NCI-H2081 treated with DMSO at 0.1 percent for 48 hours (cell line): ENCODE data around the gene LENG8.

Experiments used
- DNase-seq: peaks from one replicate; lab custom pipeline; 2025; lab: John Stamatoyannopoulos, UW

The LENG8 gene

DNA sequence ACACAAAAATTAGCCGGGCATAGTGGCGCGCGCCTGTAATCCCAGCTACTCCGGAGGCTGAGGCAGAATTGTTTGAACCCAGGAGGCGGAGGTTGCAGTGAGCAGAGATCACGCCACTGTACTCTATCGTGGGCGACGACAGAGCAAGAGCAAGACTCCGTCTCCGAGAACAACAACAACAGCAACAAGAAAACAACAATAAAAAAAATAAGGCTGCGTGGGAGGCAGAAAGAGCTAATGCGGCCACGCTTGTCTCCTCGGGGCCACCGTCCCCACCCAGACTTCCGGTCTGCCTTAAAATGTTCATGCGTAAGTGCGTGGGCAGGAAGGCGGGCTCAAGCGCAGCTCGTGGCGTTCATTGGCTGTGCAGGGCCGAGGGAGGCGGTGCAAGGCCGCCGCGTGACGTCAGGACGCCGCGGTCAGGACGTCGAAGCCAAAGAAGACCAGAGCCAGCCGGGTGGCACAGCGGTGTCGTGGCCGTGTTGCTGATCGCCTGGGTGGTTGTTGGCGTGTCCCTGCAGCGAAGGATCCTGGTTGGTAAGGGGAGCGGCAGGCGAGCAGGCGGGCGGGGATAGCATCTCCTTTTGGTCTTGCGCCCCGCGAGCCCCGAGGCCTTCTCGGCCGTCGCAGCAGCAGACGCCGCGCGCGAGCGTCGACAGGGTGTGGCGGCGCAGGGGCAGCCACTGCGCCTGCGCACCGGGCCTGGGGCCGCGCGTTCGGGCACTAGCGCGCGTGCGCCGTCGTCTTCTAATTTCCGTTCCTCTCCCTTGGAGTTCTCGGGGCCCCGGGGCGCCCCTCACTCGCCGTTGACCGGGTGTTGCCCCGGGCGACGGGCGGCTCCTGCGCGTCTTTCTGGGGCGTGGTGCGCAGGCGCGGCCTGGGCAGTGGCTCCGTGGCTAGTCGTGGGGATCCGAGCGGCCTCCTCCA is at the start of gene LENG8:
LENG8 (plus strand) TSS at position 426 of the 927 bp plus-strand sequence. CDS start 2,146 bp downstream, outside the sequence.
- DNase-seq, result peak; percentile 85

DNA sequence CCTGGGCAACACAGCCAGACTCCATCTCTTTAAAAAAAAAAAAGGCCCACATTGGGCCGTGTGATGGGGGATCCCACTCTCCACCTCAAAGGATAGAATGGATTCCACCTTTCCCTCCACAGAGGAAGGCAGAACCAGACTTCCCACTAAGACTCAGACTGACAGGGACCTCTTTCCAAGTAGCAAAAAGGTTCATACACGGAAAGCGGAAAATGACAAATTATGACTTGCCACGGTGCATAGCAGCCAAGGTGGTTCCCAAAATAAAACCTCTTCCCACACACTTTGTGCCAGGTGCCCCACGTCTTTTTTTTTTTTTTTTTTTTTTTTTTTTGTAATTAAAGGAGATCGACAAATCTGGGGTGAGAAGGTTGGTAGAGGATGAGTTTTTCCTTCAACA is 48.1 kb upstream of the LENG8 start:
- no peak for DNase-seq

DNA sequence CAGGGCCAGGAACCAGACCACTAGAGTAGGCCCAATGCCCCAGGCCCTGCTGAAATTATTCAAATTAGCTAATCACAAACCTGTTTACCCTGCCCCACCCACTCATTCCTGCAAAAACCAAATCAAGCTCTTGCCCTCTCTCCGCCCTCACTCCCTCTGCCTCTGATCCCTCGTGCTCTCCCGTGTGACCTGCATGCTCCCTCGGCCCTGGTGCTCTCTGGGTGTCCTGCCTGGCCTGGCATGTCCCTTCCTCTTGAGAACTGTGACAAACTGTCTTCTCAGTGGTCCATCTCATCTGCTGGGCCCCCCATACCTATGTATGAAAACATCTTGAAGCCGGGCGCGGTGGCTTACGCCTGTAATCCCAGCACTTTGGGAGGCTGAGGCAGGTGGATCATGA is 45.9 kb upstream of the LENG8 start:
- no peak for DNase-seq

DNA sequence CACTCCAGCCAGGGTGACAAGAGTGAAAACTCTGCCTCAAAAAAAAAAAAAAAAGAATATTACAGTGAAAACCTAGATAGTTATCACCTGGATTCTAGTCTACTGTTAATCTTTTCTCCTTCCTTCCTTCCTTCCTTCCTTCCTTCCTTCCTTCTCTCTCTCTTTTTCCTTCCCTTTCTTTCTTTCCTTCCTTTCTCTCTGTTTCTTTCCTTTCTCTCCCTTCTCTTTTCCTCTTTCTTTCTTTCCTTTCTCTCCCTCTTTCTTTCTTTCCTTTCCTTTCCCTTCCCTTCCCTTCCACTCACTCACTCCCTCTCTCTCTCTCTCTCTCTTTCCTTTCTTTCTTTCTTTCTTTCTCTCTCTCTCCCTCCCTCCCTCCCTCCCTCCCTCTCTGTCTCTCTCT is 43.4 kb upstream of the LENG8 start:
- no peak for DNase-seq

DNA sequence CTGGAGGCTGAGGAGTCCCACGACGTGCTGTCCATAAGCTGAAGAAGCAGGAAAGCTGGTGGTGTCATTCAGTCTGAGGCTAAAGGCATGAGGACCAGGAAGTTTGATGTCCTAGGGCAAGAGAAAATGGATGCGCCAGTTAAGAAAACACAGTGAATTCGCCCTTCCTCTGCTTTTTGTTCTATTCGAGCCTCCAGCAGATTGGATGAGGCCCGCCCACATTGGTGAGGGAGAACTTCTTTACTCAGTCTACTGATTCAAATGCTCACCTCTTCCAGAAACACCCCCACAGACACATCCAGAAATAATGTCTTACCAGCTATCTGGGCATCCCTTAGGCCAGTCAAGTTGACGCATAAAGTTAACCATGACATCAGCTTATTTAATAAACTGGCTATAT is 41.2 kb upstream of the LENG8 start:
- DNase-seq, result no peak

DNA sequence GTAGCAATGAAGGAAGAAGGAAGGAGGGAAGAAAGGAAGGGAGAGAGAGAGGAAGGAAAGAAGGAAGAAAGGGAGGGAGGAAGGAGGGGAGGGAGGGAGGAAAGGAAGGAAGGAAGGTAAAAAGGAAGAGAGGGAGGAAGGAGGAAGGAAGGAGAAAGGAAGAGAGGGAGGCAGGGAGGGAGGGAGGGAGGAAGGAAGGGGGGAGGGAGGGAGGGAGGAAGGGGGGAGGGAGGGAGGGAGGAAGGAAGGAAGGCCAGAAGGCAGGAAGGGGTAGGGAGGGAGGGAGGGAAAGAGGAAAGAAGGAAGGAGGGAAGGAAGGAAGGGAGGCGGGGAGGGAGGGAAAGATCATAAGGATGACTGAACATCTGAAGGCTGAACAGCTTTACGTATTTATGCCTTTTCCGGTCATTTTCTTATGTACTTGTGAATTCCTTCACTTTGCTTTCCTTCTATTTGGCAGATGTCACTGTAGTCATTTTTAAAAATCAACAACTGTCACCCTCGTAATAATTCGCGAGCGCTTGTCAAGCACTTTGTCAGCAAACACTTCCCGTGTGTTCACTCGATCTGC is 40.5 kb upstream of the LENG8 start:
- no peak for DNase-seq

DNA sequence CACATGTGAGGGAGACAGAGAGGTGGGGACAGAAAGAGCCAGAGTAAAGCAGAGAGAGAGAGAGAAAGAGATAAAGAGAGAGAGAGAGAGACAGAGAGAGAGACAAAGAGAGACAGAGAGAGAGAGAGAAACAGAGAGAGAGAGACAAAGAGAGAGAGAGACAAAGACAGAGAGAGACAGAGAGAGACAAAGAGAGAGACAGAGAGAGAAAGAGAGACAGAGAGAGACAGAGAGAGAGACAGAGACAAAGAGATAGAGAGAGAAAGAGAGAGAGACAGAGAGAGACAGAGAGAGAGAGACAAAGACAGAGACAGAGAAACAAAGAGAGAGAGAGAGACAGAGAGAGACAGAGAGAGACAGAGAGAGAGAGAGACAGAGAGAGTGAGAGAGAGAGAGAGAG is 38.0 kb upstream of the LENG8 start:
- no peak for DNase-seq

DNA sequence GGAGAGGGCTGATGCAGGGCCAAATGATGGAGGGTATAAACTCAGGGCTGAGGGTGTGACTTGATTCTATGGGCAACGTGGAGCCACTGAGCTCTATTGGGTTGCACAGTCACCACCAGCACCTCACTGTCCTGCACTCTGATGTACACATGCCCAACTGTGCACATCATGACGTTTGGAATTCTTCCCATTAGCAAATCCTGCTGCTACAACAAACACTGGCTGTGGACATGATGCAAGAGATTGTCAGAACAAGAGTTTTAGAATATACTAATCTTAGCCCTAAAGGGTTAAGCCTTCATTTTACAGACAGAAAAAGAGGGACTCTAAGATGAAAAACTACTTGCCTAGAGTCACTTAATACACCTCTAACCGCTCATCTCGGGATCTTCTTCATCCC is 36.1 kb upstream of the LENG8 start:
- DNase-seq, result no peak

DNA sequence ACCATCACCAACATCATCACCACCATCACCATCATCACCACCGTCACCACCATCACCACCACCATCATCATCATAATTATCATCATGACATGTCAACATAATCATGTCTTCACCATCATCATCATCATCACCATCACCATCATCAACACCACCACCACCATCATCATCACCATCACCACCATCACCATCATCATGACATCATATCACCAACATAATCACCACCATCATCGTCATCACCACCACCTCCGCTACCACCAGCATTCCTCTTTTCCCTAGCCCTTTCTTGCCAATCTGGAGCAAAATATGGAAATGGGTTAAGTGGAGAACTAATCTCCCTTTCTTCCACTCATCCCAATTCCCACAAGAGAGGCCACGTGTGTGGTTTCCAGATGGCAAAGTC is 34.8 kb upstream of the LENG8 start:
- DNase-seq, result no peak

DNA sequence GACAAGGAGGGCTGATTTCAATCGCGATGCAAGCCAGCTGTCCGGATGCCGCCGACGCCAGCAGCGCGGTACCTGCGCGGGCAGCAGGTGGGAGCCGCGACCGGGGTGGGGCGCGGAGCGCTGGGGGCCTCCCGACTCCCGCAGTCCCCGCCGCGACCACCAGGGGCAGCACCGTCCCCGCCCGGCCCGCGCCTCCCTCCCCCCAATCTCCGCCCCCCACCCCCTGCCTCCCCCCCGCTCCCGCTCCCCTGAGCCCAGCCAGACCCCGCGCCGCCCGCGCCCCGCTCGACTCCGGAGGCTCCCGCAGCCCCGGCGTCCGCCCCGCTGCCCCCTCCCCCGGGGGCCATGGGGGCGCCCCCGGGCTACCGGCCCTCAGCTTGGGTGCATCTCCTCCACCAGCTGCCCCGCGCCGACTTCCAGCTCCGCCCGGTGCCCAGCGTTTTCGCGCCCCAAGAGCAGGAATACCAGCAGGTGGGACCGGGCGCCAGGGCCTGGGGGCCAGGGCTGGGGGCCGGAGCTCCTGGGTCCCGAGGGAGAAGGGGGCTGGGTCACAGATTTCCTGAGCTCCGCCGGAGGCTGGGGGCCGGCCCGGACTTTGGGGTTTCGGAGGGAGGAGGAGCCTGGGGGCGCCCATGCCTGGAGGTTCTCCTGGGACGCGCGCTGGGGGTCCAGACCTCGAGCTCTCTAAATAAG is 33.6 kb upstream of the LENG8 start, which contains the start of gene TTYH1:
TTYH1 (plus strand) TSS at position 257 of the 693 bp plus-strand sequence; CDS start at position 346, 89 bp downstream.
- no peak for DNase-seq

DNA sequence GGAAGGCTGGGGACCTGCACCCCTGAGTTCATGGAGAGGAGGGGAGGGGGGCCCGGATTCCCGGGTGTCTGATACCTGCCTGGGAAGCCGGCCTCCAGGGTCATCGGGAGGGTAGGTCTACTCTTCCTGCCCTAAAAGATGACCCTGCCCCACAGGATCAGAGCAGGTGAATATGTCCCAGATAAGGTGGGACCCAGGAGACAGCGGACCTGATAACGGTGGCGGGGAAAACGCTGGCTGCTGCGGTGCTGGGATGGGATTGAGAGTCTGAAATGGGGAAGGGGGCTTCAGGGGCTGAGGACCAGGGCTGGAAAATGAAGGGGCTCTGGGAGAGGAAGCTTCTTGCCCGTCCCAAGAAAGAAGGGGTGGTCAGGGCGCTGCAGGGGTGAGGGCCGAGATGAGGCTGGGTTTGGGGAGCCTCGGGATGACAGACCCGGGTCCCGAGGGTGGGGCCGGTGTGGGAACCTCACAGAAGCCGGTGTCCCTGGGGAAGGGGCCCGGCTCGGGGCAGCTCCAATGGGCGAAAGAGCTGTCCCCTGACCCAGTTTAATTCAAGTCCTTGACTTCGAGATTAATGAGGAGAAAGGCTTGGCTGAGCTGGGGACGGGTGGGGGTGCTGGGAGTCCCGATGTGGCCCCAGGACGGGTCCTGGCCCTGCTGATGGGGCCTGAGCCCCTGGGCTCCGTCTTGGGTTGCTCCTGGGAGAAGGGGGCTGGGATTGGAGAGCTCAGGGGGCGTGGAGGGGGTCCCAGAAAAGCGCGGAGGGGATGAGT is 32.9 kb upstream of the LENG8 start:
- no peak for DNase-seq

DNA sequence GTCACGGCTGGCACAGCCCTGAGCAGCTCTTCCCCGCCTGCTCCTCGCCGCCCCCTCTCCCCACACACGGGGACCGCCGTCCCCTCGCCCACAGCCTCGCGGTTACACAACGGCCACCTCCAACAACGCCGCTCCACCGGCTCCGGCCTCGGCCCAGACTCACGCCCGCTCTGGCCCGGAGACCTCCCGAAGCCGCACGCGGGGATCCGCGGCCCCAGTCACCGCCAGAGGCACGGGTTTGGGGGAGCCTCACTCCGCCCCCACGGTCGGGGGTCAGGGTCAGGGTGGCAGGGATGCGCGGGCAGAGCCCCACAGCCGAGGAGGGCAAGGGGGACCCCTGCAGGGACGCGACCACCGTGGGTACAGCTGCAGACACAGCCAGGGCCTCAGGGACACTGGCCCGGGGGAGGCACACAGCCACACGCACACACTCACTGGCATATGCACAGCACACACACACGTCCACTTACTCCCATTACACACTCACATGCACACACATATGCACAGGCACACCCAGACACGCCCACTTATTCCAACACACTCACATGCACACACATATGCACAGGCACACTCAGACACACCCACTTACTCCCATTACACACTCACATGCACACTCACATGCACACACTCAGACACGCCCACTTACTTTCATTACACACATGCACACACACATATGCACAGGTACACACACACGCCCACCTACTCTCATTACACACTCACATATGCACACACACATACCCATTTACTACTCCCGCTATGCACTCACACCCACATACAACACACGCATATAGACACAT is 32.1 kb upstream of the LENG8 start:
- no peak for DNase-seq

DNA sequence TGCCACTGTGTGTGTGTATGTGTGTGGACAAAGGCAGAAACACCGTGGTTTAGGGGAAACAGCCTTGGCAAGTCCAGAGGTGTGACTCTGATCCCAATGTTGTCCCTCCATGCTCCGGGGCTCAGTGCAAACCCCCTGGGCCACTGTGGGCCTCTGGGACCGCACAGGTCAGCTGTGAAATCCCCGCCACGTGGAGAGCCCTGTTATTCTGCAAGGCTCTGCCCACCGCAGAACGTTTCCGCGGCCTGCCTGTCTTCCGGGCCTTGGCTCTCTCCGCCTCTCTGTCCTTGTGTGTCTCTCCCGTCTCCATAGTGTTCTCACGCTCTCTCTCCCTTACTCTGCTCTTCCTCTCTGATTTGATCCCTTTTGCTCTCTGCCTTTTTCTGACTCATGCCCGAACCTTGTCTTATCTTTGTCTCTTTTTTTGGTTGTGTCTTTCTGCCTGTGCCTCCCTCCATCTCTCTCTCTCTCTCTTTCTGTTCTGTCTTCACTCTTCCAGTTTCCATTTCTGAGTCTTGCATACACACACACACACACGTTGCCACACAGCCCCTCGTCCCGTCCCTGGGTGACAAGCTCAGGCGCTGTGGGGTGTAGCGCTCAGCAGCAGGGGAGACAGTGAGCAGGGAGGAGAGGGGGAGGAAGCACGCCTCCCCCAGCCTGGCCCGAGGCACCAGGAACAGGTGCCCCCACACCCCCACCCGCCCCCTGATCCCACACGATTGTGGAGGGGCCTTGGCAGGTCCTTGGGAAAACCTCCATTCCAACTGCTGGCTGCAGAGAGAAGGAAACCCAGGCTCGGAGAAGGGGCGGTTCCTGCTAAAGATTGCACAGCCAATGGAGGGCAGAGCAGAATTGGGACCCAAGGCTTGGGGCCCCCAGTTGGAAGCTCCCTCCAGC is 30.7 kb upstream of the LENG8 start:
- DNase-seq, result no peak

DNA sequence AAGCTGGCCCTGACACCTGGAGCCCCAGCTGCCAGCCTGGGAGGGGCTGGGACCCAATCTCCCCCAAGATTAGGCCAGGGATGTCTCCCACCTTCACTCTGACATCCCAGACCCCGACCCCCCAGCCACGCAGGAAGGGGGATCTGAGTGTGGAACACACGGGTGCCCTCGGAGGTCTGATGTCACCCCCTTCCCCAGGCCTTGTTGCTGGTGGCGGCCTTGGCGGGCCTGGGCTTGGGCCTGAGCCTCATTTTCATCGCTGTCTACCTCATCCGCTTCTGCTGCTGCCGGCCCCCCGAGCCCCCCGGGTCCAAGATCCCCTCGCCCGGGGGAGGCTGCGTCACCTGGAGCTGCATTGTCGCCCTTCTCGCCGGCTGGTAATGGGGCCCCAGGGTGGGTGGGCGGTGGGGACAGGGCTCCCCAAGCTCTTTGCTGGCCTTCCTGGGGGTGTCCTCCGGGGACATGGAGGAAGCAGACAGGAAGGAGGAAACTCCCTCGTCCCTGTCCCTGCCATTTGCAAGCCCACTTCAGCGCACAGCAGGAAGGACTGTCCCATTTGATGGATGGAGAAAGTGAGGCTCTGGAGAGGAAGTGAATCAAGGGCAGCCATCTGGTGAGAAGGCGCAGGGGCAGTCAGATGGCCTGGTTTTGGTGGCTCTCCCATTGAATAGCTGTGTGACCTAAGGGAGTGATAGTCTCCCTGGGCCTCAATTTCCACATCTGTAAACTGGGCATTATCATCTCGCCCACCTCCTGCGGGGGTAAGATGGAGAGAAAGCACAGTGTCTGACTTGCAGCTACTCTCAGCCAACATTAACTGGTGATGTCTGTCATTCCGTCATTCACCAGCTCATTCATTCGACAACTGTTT is 29.8 kb upstream of the LENG8 start:
- DNase-seq, result no peak

DNA sequence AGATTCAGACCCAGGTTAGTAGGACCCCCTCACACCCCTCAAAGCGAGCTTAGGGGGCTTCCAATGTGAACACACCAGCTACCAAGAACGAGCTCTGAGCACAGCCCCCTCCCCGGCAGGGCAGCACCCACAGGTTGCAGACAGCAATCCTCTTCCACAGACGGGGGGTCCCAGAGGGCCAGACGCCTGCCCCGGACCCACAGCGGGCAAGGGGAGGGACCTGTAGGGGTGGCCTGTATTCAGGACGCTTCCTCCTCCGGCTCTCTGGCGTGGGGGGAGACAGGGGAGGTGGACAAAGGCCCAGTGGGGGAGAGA is 29.0 kb upstream of the LENG8 start:
- no peak for DNase-seq

DNA sequence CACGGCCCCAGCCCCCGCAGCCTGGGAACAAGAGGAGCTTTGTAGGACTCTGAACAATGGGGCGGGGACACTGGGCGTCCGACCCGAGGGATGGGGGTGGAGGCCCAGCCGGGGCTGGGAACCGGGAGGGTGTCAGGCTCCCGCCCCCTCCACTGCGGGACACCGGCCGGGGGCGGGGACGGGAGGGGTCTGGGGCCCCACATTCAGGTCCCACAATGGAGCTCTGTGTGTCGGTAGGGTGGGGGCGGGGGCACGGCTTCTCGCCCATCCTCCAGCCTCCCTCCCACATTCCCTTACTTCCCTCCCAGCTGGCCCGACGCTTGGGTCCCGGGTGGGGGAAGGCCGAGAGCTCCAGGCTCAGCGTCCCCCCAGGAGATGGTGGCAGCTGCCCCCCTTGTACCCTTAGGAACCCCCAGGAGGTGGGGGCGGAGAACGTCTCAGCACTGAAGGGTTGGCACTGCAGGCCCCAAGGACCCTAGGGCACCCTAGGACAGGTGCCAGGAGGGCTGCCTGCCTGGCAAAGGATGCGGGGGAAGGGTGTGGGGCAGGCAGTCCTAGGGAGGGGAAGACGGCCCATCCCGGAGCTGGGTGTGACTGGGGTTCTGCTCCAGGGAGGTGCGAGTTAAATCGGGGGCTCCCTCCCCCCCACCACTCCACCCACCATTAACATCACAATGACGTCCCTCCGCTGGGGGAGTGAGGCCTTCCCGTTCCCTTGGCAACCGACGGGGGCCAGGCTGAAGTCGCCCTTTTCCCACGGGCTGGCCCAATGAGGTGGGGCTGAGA is 28.4 kb upstream of the LENG8 start:
- DNase-seq, result no peak

DNA sequence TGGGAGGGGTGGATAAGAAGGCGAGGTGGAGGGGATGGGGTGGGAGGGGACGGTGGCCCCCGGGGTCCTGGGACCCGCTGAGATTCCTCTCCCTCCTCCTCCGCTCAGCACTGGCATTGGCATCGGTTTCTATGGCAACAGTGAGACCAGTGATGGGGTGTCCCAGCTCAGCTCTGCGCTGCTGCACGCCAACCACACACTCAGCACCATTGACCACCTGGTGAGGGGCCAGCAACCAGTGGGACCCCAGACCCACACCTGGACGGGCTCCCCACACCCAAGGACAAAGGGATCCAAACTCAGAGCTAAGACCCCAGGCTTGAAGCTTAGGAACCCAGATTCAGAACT is 27.9 kb upstream of the LENG8 start:
- DNase-seq, result no peak

DNA sequence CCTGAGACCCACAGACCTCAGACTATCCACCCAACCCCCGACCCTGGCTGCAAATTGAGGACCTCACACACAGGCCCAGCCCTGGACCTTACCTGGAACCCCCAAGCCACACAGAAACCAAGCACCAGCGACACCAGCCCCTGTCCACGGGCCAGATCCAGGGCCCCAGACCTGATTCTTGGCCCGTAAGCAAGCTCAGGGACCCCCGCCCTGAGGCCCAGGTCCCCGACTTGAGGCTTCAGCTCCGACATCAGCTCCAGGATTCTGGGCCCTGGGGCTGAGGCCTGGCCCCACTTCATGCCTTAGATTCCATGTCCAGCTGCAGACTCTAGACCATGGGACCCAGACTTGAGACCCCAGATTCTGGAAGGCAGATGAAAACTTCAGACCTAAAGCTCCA is 27.5 kb upstream of the LENG8 start:
- DNase-seq, result no peak

DNA sequence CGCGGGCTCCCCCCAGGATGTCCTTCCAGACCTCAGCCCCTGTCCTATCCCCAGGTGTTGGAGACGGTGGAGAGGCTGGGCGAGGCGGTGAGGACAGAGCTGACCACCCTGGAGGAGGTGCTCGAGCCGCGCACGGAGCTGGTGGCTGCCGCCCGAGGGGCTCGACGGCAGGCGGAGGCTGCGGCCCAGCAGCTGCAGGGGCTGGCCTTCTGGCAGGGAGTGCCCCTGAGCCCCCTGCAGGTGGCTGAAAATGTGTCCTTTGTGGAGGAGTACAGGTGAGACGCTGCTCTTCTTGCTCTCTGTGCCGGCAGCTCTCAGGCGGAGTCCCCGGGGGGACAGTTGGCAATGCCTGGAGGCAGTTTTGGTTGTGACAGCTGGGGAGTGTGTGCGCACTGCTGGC is 26.9 kb upstream of the LENG8 start:
- no peak for DNase-seq
